ENCODE measurements around the gene SLC1A3. TPM values are rescaled to one million over a fixed set of nuclear protein-coding genes. Genes with fewer than 3 reads are reported as not detected.

The SLC1A3 gene
- total and polyA plus RNA-seq, 11 donors = 49.5 to 153 (median 66.1) TPM

DNA sequence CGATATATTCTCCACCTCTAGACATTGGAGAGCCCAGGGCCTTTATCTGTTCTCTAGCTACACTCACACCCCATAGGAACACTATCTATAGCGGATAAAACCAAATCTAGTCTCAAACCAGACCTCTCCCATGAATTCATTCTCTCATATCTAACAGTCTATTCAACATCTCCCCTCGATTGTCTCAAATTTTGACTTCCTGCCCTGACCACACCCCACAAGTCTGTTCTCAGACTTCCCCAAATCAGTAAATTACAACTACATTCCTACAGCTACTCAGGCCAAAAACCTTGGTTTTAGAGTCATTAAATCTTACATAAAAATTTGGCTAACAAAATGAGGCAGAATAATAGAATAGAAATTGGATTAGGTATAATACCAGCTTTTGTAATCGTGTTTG is 12.5 kb upstream of the SLC1A3 start:
- Histone ChIP-seq H3K27me3 (no peaks in the 10 kb centered on the region), H3K9me3 (no peaks in the 10 kb centered on the region), H3K36me3 (no peaks in the 10 kb centered on the region), H3K27ac (no peak overlapping the region), H3K4me3 (no peak overlapping the region), H3K4me1 (peaks cover 0 to 12% (median 0%) of the 10 kb centered on the region in 12 donors)
- no peak for DNase-seq
- WGBS, 4 donors = 64 to 74% (median 68%) methylated on average over 4 of the region's 4 CpGs
- TF ChIP-seq POLR2A (IDR thresholded peaks at IDR 0.05) = no peak
- TF ChIP-seq, protein P1, sequence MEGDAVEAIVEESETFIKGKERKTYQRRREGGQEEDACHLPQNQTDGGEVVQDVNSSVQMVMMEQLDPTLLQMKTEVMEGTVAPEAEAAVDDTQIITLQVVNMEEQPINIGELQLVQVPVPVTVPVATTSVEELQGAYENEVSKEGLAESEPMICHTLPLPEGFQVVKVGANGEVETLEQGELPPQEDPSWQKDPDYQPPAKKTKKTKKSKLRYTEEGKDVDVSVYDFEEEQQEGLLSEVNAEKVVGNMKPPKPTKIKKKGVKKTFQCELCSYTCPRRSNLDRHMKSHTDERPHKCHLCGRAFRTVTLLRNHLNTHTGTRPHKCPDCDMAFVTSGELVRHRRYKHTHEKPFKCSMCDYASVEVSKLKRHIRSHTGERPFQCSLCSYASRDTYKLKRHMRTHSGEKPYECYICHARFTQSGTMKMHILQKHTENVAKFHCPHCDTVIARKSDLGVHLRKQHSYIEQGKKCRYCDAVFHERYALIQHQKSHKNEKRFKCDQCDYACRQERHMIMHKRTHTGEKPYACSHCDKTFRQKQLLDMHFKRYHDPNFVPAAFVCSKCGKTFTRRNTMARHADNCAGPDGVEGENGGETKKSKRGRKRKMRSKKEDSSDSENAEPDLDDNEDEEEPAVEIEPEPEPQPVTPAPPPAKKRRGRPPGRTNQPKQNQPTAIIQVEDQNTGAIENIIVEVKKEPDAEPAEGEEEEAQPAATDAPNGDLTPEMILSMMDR (IDR thresholded peaks at IDR 0.05) = no peak
- intact Hi-C loops (cut with DNase I) = no loop called here
- no peak for ATAC-seq

DNA sequence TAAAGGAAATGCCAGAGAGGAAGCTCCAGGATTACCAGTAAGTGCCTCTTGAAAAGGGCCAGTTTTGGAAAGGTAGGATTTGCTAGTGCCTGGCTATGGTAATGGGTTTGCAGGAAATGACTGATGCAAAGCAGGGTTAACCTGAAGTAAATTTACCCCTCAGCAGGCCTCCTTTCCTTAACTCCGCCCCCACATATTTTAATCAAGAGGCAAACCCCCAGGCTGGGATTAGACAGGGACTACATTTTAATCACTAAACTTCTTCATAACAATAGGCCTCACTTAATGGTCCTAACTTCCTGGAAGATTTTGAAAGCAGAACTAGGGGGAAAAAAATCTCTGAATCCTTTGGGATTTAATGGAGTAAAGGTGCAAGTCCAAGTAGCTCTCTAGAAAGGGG is 10.2 kb upstream of the SLC1A3 start:
- Histone ChIP-seq H3K9me3 (no peaks in the 10 kb centered on the region), H3K27ac (no peak overlapping the region), H3K36me3 (no peaks in the 10 kb centered on the region), H3K4me1 (peaks cover 0 to 2% (median 0%) of the 10 kb centered on the region in 12 donors), H3K27me3 (no peaks in the 10 kb centered on the region), H3K4me3 (no peak overlapping the region)
- no peak for TF ChIP-seq POLR2A (IDR thresholded peaks at IDR 0.05)
- TF ChIP-seq, protein P1 (IDR thresholded peaks at IDR 0.05) = no peak
- WGBS, 4 donors = 90 to 100% (median 95%) methylated on average over 1 of the region's 1 CpG
- intact Hi-C loops (cut with DNase I) = no loop called here
- ATAC-seq = no peak
- no peak for DNase-seq

DNA sequence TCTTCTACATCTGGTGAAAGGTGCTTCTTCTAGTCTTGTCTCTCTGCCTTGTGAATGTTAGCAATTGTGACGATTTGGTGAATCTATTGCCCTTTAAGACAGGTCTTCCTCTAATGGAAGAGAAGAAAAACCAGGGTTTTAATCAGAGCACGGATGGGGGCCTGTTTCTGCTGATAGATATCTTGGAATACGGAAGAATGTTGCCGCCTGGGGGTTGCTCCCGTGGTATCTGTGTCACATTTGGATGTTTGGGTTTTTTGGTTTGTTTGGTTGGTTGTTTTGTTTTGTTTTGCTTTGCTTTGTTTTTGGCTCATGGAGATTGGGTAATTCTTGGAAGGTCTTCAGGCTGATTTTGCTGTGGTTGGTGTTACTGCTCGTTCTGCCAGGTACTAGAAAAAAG is 9.7 kb upstream of the SLC1A3 start:
- H3K9me3 ChIP-seq = no peaks in the 10 kb centered on the region
- no peak for ATAC-seq
- H3K27ac ChIP-seq = no peak overlapping the region
- no peaks in the 10 kb centered on the region for H3K36me3 ChIP-seq
- whole genome bisulfite sequencing, 4 donors = 70 to 86% (median 79%) methylated on average over 6 of the region's 6 CpGs
- H3K27me3 ChIP-seq = no peaks in the 10 kb centered on the region
- intact Hi-C loops (cut with DNase I) = no loop called here
- TF ChIP-seq, protein P1 (IDR thresholded peaks at IDR 0.05) = no peak
- no peak for TF ChIP-seq POLR2A (IDR thresholded peaks at IDR 0.05)
- H3K4me1 ChIP-seq = no peaks in the 10 kb centered on the region
- H3K4me3 ChIP-seq = no peak overlapping the region
- no peak for DNase-seq

DNA sequence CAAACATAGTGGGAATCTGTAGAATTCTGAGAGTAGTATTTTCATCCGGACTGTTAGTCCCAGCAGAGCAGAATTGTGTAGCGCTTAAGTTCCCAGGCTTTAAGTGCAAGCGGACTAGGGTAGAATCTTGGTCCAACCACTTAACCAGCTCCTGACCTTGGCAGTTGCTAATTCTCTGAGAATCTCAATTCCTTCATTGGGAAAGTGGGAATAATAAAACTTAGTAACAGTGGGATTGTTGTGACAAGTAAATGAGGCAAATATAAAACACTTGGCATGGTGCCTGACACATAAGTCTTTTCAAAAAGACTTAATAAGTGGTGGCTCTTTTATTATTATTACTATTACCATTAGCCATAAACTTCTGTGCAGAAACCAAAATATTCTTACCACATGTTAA is 8.4 kb upstream of the SLC1A3 start:
- 72 to 83% (median 74%) methylated on average over 3 of the region's 3 CpGs for WGBS, 4 donors
- H3K36me3 ChIP-seq = no peaks in the 10 kb centered on the region
- ATAC-seq = no peak
- no peaks in the 10 kb centered on the region for H3K9me3 ChIP-seq
- peaks cover 0 to 4% (median 0%) of the 10 kb centered on the region in 12 donors for H3K4me1 ChIP-seq
- intact Hi-C loops (cut with DNase I) = no loop called here
- no peak overlapping the region for H3K27ac ChIP-seq
- TF ChIP-seq POLR2A (IDR thresholded peaks at IDR 0.05) = no peak
- TF ChIP-seq, protein P1 (IDR thresholded peaks at IDR 0.05) = no peak
- H3K4me3 ChIP-seq = no peak overlapping the region
- DNase-seq = no peak
- H3K27me3 ChIP-seq = no peaks in the 10 kb centered on the region

Data from heart left ventricle (tissue), 16 donors.